ENCODE measurements around the gene SMYD4.

DNA sequence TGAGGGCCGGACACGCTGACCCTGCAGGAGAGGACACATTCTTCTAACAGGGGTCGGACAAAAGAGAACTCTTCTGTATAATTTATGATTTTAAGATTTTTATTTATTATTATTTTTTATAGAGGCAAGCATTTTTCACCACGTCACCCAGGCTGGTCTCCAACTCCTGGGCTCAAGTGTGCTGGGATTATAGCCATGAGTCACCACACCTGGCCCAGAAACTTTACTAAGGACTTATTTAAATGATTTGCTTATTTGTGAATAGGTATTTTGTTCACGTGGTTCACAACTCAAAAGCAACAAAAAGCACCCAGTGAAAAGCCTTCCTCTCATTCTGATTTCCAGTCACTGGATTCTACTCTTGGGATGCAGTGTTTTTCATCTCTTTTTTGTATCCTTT, 70.2 kb downstream of the SMYD4 start:
- TF ChIP-seq, protein P1, sequence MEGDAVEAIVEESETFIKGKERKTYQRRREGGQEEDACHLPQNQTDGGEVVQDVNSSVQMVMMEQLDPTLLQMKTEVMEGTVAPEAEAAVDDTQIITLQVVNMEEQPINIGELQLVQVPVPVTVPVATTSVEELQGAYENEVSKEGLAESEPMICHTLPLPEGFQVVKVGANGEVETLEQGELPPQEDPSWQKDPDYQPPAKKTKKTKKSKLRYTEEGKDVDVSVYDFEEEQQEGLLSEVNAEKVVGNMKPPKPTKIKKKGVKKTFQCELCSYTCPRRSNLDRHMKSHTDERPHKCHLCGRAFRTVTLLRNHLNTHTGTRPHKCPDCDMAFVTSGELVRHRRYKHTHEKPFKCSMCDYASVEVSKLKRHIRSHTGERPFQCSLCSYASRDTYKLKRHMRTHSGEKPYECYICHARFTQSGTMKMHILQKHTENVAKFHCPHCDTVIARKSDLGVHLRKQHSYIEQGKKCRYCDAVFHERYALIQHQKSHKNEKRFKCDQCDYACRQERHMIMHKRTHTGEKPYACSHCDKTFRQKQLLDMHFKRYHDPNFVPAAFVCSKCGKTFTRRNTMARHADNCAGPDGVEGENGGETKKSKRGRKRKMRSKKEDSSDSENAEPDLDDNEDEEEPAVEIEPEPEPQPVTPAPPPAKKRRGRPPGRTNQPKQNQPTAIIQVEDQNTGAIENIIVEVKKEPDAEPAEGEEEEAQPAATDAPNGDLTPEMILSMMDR (IDR thresholded peaks at IDR 0.05 in 8 of 11, conservative IDR thresholded peaks at IDR 0.05 in 3 of 11): no peak
- TF ChIP-seq POLR2A (IDR thresholded peaks at IDR 0.05) (no peak), POLR2AphosphoS5 (IDR thresholded peaks at IDR 0.05) (no peak)

Measured in spleen (tissue), 7 donors.